Thyroid gland (tissue), 4 donors: ENCODE data around the gene PTPRN2.

Experiments
- POLR2A ChIP-seq, 2 donors: fragments of 450-650 bp; IDR thresholded peaks; one replicate each; pipeline ENCODE4 v1.6.1; 2017; ENCODE audit warnings: antibody characterized with exemption in 2 of 2, mild to moderate bottlenecking in 2 of 2, moderate library complexity in 1 of 2
- TF ChIP-seq, protein P1 (sequence below), 6 experiments: fragments of 200-600 bp in 3 of 6; fragments of 450-650 bp in 3 of 6; sonication (generic) in 3 of 6; IDR thresholded peaks; one replicate each; pipeline ENCODE4 v1.5.1; 2016 to 2019; ENCODE audit warnings: antibody characterized with exemption in 6 of 6, mild to moderate bottlenecking in 2 of 6, inconsistent platforms in 1 of 6, moderate library complexity in 1 of 6

DNA sequence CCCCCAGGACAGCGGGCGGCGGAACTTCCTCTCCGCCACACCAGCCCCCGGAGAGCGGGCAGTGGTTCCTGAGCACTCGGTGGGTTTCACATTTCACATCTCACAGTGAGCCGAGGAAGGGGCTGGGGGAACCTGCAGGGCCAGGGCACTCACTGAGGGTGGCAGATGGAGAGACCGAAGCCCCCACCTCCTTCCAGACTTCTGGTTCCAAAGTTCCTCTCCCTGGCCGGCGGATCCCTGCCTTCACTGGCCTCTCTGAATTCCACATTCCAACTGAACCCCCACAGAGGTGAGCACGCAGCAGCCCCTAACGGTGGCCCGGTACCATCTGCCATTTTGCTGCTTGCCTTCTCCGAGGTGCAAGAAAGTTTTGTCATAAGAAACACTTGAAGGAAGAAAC lies 461.0 kb downstream of the PTPRN2 start:
- TF ChIP-seq, protein P1, sequence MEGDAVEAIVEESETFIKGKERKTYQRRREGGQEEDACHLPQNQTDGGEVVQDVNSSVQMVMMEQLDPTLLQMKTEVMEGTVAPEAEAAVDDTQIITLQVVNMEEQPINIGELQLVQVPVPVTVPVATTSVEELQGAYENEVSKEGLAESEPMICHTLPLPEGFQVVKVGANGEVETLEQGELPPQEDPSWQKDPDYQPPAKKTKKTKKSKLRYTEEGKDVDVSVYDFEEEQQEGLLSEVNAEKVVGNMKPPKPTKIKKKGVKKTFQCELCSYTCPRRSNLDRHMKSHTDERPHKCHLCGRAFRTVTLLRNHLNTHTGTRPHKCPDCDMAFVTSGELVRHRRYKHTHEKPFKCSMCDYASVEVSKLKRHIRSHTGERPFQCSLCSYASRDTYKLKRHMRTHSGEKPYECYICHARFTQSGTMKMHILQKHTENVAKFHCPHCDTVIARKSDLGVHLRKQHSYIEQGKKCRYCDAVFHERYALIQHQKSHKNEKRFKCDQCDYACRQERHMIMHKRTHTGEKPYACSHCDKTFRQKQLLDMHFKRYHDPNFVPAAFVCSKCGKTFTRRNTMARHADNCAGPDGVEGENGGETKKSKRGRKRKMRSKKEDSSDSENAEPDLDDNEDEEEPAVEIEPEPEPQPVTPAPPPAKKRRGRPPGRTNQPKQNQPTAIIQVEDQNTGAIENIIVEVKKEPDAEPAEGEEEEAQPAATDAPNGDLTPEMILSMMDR (IDR thresholded peaks at IDR 0.05) = no peak
- TF ChIP-seq POLR2A (IDR thresholded peaks at IDR 0.05) = no peak
